Ovary (tissue), 10 donors: ENCODE results near the gene PANX1. TPM values are rescaled to one million over a fixed set of nuclear protein-coding genes. Genes with fewer than 3 reads are reported as not detected.

ENCODE experiments used
- DNase-seq, 5 donors: peaks; one replicate each; pipeline ENCODE4 v3.0.0-alpha.2; 2019 to 2020
- H3K27ac ChIP-seq, 2 donors: fragments of 200-600 bp; one replicate each; pipeline versions ENCODE4 v1.5.1 to v1.8.0; 2019 to 2022
- H3K27me3 ChIP-seq: fragments of 200-600 bp; one replicate; pipeline ENCODE4 v1.8.0; 2022
- H3K36me3 ChIP-seq: fragments of 200-600 bp; sonication (generic); one replicate; pipeline ENCODE4 v1.5.1; 2019
- H3K4me1 ChIP-seq: one replicate; pipeline ENCODE4 v1.8.1; 2013; ENCODE audit warnings: mild to moderate bottlenecking, moderate library complexity; ENCODE audit not compliant: insufficient read depth
- H3K4me3 ChIP-seq: fragments of 200-600 bp; sonication (generic); one replicate; pipeline ENCODE4 v1.5.1; 2017
- H3K9me3 ChIP-seq, 2 donors: fragments of 200-600 bp in 1 of 2; sonication (generic) in 1 of 2; one replicate each; pipeline versions ENCODE4 v1.5.1 to v1.8.1; 2013 to 2019; ENCODE audit warnings: mild to moderate bottlenecking in 1 of 2, moderate library complexity in 1 of 2
- EP300 ChIP-seq: sonication (generic); formaldehyde crosslinking; IDR thresholded peaks from one replicate; pipeline ENCODE4 v1.6.1; 2017; ENCODE audit warnings: antibody characterized with exemption
- POLR2A ChIP-seq: fragments of 450-650 bp; IDR thresholded peaks from one replicate; pipeline ENCODE4 v1.6.1; 2017; ENCODE audit warnings: antibody characterized with exemption, mild to moderate bottlenecking, moderate library complexity
- WGBS, 3 donors: extraction: QIAGEN DNeasy Blood & Tissue Kit in 1 of 3; methylation state at CpG; one replicate each; pipeline versions ENCODE4 v1.1.5 to v1.1.7; 2013 to 2017; 5-methylcytosine and 5-hydroxymethylcytosine counted together
- intact Hi-C, 4 donors: fragments of 100-400 bp; cut with DNase I; formaldehyde crosslinking; loops; one replicate each; pipeline versions ENCODE4 v1.11.0 to v1.15.1; 2022 to 2023
- long read RNA-seq, 3 donors: library from polyadenylated mRNA in 2 of 3; unstranded in 2 of 3; transcript quantifications; one replicate each; pipeline ENCODE4 v2.0.0 and lab custom pipeline, GENCODE V29; 2021 to 2026
- polyA plus RNA-seq, 2 donors: library from polyadenylated mRNA; stranded (reverse); fragments of 200-250 nt in 1 of 2; fragments of 350-450 nt in 1 of 2; fragmentation: Illumina TruSeq in 1 of 2; extraction: RNeasy Lipid Tissue Mini Kit (QIAGEN cat#74804) in 1 of 2; gene quantifications; one replicate each; pipeline ENCODE4 v1.2.3, GENCODE V29; 2013 to 2014
- total RNA-seq, 7 donors: library from RNA; depleted of rRNA in 2 of 7; stranded (reverse); fragments of >200 nt in 2 of 7; fragmentation: NEBNext Ultra II Directional in 3 of 7; extraction: Animal tissue kit (Norgen Biotek cat#: 25700) in 3 of 7; gene quantifications; one replicate each; pipeline versions ENCODE4 v1.1.0 to v1.2.4, GENCODE V29; 2016 to 2023
- TF ChIP-seq, protein P1 (sequence below), 3 donors: fragments of 450-650 bp in 2 of 3; fragments of 200-600 bp in 1 of 3; IDR thresholded peaks; one replicate each; pipeline versions ENCODE4 v1.5.1 to v1.8.0; 2016 to 2022; ENCODE audit warnings: antibody characterized with exemption in 3 of 3, mild to moderate bottlenecking in 1 of 3
- donor health status: DM: no; HTN: no; CAD: no; lungs with moderate emphysema.
- donor health status: DM: no; HTN: no; CAD: no.
- donor health status: Bipolar disorder and iron deficiency.
- donor health status: DM: yes; HTN: yes; CAD: no.
- donor health status: DM: no; HTN: no; CAD: no.
- donor health status: DM: yes; HTN: yes; CAD: no.

PANX1 gene
- total RNA-seq (10 to 100 TPM; 11.2 to 14.7 (median 12.7) TPM), polyA plus RNA-seq (10 to 100 TPM in 1 of 2 donors, 1 to 10 TPM in 1; 4.9 to 37.9 TPM)
- long read RNA-seq, donor 1, transcript PANX1-201 (5 exons, 2,769 nt): major isoform, 13 of 18 reads
- long read RNA-seq, donor 1, partial matches to known transcripts: 4 of 18 reads
- long read RNA-seq, donor 1, other reads (novel, unspliced or antisense): 1 of 18 reads
- long read RNA-seq, donor 2, partial matches to known transcripts: 0 of 4 reads
- long read RNA-seq, donor 2, other reads (novel, unspliced or antisense): 0 of 4 reads
- long read RNA-seq, donor 3, transcript PANX1-201 (5 exons, 2,769 nt): major isoform, 12 of 15 reads
- long read RNA-seq, donor 3, partial matches to known transcripts: 0 of 15 reads
- long read RNA-seq, donor 3, other reads (novel, unspliced or antisense): 3 of 15 reads

DNA sequence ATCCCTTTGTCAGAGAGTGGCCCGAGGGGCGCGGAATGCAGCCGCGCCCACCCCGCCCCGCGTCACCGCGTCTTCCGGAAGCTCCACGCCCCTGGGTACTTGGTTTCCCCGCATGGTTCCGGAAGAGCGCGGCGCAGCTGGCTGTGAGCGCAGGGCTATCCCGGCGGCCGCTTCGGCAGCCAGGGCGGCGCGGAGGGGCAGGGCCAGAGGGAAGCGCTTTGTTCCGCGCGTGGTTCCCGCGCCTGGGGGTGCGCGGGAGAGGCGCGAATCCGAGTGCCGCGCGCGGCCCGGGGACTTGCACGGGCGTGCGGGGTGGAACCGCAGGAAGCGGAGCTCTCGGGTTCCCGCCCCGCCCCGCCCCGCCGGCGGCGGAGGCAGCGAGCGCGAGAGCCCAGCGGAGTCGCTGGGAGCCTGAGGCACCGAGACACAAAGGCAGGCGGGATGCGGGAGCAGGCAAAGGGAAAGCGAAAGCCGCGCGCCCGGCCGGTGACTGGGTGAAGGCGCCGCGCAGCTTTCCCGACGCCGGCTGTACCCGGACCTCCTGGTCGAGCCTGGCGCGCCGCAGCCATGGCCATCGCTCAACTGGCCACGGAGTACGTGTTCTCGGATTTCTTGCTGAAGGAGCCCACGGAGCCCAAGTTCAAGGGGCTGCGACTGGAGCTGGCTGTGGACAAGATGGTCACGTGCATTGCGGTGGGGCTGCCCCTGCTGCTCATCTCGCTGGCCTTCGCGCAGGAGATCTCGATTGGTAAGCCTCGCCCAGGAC, at the start of gene PANX1:
Gene PANX1, plus strand, starts transcription at position 96 of the 766 bp plus-strand sequence. Its CDS starts 472 bp downstream, at position 568.
- TF ChIP-seq EP300: no peak
- TF ChIP-seq POLR2A: peak; percentile 18
- TF ChIP-seq, protein P1, sequence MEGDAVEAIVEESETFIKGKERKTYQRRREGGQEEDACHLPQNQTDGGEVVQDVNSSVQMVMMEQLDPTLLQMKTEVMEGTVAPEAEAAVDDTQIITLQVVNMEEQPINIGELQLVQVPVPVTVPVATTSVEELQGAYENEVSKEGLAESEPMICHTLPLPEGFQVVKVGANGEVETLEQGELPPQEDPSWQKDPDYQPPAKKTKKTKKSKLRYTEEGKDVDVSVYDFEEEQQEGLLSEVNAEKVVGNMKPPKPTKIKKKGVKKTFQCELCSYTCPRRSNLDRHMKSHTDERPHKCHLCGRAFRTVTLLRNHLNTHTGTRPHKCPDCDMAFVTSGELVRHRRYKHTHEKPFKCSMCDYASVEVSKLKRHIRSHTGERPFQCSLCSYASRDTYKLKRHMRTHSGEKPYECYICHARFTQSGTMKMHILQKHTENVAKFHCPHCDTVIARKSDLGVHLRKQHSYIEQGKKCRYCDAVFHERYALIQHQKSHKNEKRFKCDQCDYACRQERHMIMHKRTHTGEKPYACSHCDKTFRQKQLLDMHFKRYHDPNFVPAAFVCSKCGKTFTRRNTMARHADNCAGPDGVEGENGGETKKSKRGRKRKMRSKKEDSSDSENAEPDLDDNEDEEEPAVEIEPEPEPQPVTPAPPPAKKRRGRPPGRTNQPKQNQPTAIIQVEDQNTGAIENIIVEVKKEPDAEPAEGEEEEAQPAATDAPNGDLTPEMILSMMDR (IDR thresholded peaks at IDR 0.05): no peak
- H3K36me3 ChIP-seq: no peaks in the 10 kb centered on the region
- no peaks in the 10 kb centered on the region for H3K9me3 ChIP-seq
- peak within 1 kb of the TSS; percentile 87 to 91 for H3K27ac ChIP-seq
- peak within 1 kb of the TSS; percentile 79 for H3K4me3 ChIP-seq
- intact Hi-C loops: loop anchor here in 1 of 4 donors (10.0 kb wide), 1 partner anchor 366 kb away; the partner anchor contains the start of genes ANKRD49 and MRE11
- 0 to 1% (median 0%) methylated on average over 61 to 92 of the region's 92 CpGs for WGBS, 3 donors
- no peaks in the 10 kb centered on the region for H3K27me3 ChIP-seq
- H3K4me1 ChIP-seq: peaks cover 15% of the 10 kb centered on the region
- peak; percentile 70 to 87 (median 80) for DNase-seq

DNA sequence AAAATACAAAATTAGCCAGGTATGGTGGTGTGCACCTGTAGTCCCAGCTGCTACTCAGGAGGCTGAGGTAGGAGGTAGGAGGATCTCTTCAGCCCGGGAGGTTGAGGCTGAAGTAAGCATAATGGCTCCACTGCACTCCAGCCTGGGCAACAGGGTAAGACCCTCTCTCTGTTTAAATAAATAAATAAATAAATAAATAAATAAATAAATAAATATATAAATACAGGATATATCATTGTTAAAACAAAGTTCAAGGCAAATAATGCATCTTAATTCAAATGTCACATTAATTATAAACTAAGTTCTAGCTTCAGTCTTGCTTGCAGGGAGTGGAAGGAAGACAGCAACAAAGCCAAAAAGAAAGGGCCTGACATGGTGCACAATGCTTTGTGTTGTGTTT, 44.5 kb upstream of the PANX1 start:
- no peaks in the 10 kb centered on the region for H3K9me3 ChIP-seq
- DNase-seq: no peak
- intact Hi-C loops: loop anchor here in 1 of 4 donors (10.0 kb wide), 1 partner anchor 121 kb away; no protein-coding TSS in a partner anchor
- no peaks in the 10 kb centered on the region for H3K36me3 ChIP-seq
- no peaks in the 10 kb centered on the region for H3K27me3 ChIP-seq
- no peak for TF ChIP-seq POLR2A
- TF ChIP-seq, protein P1 (IDR thresholded peaks at IDR 0.05): no peak
- no peak for TF ChIP-seq EP300
- no peak overlapping the region for H3K4me3 ChIP-seq
- H3K4me1 ChIP-seq: no peaks in the 10 kb centered on the region
- H3K27ac ChIP-seq: no peak overlapping the region
- WGBS, 3 donors: 80 to 100% (median 90%) methylated on average over 1 of the region's 1 CpG

- 88 to 93% (median 89%) methylated on average over 21 of the region's 21 CpGs for WGBS, 3 donors
- intact Hi-C loops: loop anchor here in 1 of 4 donors (10.0 kb wide), 1 partner anchor 116 kb away; no protein-coding TSS in a partner anchor
Measured at GRCh38 chr11:94088906-94089305, 39.7 kb upstream of the PANX1 start.

DNA sequence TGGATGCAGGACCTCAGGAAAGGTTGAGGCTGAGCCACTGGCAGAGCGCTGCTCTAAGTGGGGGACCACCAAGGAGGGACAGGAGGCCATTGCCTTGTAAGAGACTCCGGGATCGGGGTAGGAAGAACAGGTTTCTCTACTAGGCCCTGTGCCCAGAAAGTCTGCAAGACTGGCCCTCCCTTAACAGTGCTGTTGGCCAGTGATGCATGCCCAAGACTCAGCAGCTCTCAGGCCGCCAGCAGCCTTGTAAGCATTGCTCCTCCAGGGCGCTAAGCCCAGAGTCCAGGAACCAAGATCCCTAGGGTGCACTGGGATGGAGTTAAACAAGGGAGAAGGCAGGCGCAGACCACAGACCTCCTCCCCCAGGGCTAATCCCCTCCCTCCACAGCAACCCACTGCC, 39.3 kb upstream of the PANX1 start:
- intact Hi-C loops: loop anchor here in 1 of 4 donors (10.0 kb wide), 1 partner anchor 115 kb away; no protein-coding TSS in a partner anchor
- 92 to 98% (median 92%) methylated on average over 6 of the region's 6 CpGs for WGBS, 3 donors

More at GRCh38 chr11:94088906-94089305, 39.7 kb upstream of the PANX1 start:
- Histone ChIP-seq H3K9me3 (no peaks in the 10 kb centered on the region), H3K36me3 (no peaks in the 10 kb centered on the region), H3K4me3 (no peak overlapping the region), H3K4me1 (no peaks in the 10 kb centered on the region), H3K27ac (no peak overlapping the region), H3K27me3 (no peaks in the 10 kb centered on the region)
- DNase-seq: no peak
- TF ChIP-seq POLR2A (no peak), EP300 (no peak)
- TF ChIP-seq, protein P1 (IDR thresholded peaks at IDR 0.05): no peak

More for the DNA sequence above, 39.3 kb upstream of the PANX1 start:
- no peak overlapping the region for H3K27ac ChIP-seq
- no peaks in the 10 kb centered on the region for H3K36me3 ChIP-seq
- DNase-seq: no peak
- TF ChIP-seq EP300: no peak
- no peak for TF ChIP-seq POLR2A
- TF ChIP-seq, protein P1 (IDR thresholded peaks at IDR 0.05): no peak
- no peaks in the 10 kb centered on the region for H3K9me3 ChIP-seq
- no peak overlapping the region for H3K4me3 ChIP-seq
- H3K27me3 ChIP-seq: no peaks in the 10 kb centered on the region
- no peaks in the 10 kb centered on the region for H3K4me1 ChIP-seq
